ENCODE measurements around the gene TRAPPC8.

GRCh38 chr18:31828613-31829012, 114.3 kb downstream of the TRAPPC8 start:
- no peak for TF ChIP-seq POLR2A (IDR thresholded peaks at IDR 0.05)
- TF ChIP-seq CTCF (IDR thresholded peaks at IDR 0.05) = no peak

Measured in esophagus squamous epithelium (tissue), 4 donors.